ENCODE results near the gene DHX32. TPM values are rescaled to one million over a fixed set of nuclear protein-coding genes. Genes with fewer than 3 reads are reported as not detected.

DHX32 gene
- total RNA-seq, 1 experiment from 2014 or later, result 12.0 TPM

DNA sequence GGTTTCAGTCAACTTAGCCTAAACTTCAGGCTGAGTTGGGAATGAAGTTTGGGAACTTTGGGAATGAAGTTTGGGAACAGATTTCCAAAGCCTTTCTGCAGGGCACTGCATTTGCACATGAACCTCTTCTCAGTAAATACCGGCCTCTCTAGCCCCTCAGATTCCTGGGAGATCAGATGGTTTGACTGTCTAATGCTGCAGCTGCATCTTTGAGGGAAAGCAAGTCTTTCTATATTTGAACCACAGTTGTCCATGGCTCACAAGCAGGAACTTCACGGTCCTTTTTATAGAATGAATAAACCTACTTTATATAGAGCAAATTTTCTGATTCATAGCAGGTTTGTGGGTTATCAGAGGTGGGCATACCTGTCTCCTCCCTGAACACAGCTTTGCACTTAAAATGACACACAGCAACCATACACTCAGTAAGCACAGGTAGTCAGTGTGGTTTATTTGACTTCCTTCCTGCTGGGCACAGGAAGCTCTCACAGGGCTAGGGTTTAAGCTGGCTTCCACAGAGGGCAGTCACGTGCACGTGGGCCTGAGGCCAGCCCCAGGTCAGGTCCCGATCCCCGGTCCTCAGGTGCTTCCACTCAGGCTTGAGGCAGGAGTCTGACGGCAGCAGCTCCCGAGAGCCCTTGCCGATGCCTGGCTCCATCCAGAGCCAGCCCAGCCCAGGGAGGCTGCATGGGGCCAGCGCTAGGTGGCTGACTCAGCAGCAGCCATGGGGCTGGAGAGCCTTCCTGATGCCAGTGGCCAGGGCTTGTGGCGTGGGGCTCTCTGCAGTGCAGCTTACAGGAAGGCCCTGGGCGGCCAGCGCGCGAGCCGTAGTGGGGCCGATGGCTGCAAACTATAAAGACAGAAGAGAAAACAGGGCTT, 92.7 kb downstream of the DHX32 start:
- no peaks in the 10 kb centered on the region for H3K4me1 Mint-ChIP-seq
- no peak overlapping the region for H2AK5ac ChIP-seq (ENCODE audit: insufficient read length, low read length)
- no peak overlapping the region for H3K4ac ChIP-seq (ENCODE audit: low read depth, low read length)
- DNase-seq, result no peak
- H3K56ac ChIP-seq (ENCODE audit: insufficient read length, low read depth, low read length), result no peak overlapping the region
- H2BK15ac ChIP-seq (ENCODE audit: low read depth, low read length), result no peak overlapping the region
- H3K79me2 ChIP-seq (ENCODE audit: insufficient read depth, low read length), result no peaks in the 10 kb centered on the region
- no peak overlapping the region for H2BK120ac ChIP-seq (ENCODE audit: low read depth, low read length, poor library complexity, severe bottlenecking)
- H3K27me3 ChIP-seq (ENCODE audit: insufficient read depth, low read length), result no peaks in the 10 kb centered on the region
- H4K5ac ChIP-seq (ENCODE audit: insufficient read length, low read depth, low read length), result no peak overlapping the region
- no peak overlapping the region for H3K9ac ChIP-seq (ENCODE audit: extremely low read depth, insufficient read length, low read length)
- H2BK5ac ChIP-seq (ENCODE audit: insufficient read length, low read length), result no peak overlapping the region
- no peak overlapping the region for H2BK12ac ChIP-seq (ENCODE audit: insufficient read length, low read depth, low read length)
- H3K23ac ChIP-seq (ENCODE audit: insufficient read length, low read depth, low read length), result no peak overlapping the region
- H3K27ac Mint-ChIP-seq, result 0 out of 7 replicates have a peak overlapping the region, but pooled peaks of 2 of the 3 experiments have one; percentile 2 to 12
- no peaks in the 10 kb centered on the region for H3K9me3 ChIP-seq (ENCODE audit: control insufficient read depth, low read depth, low read length)
- H3T11ph ChIP-seq (ENCODE audit: low read length), result no peak overlapping the region
- peaks cover 0 to 13% (median 12%) of the 10 kb centered on the region in 3 experiments; a peak in 6 of 7 replicates for H3K36me3 Mint-ChIP-seq (ENCODE audit: insufficient read depth in 1 of 3, low read depth in 3 of 3)
- no peaks in the 10 kb centered on the region for H3K4me1 ChIP-seq (ENCODE audit: insufficient read depth, low read length)
- no CpG with 5 or more reads among the region's 17 CpGs for WGBS (ENCODE audit: extremely low coverage, insufficient read length, low lambda C conversion rate)
- H3K4me2 ChIP-seq (ENCODE audit: insufficient read depth, insufficient read length, low read length), result no peak overlapping the region
- H3K4me3 Mint-ChIP-seq, result no peak overlapping the region
- TF ChIP-seq, protein P1, sequence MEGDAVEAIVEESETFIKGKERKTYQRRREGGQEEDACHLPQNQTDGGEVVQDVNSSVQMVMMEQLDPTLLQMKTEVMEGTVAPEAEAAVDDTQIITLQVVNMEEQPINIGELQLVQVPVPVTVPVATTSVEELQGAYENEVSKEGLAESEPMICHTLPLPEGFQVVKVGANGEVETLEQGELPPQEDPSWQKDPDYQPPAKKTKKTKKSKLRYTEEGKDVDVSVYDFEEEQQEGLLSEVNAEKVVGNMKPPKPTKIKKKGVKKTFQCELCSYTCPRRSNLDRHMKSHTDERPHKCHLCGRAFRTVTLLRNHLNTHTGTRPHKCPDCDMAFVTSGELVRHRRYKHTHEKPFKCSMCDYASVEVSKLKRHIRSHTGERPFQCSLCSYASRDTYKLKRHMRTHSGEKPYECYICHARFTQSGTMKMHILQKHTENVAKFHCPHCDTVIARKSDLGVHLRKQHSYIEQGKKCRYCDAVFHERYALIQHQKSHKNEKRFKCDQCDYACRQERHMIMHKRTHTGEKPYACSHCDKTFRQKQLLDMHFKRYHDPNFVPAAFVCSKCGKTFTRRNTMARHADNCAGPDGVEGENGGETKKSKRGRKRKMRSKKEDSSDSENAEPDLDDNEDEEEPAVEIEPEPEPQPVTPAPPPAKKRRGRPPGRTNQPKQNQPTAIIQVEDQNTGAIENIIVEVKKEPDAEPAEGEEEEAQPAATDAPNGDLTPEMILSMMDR (conservative IDR thresholded peaks at IDR 0.05), result no peak
- no peaks in the 10 kb centered on the region for H4K20me1 ChIP-seq (ENCODE audit: control insufficient read depth, insufficient read depth, insufficient read length)
- H3K14ac ChIP-seq (ENCODE audit: insufficient read depth, low read length), result no peak overlapping the region
- no peak overlapping the region for H2BK20ac ChIP-seq (ENCODE audit: low read depth, low read length, poor library complexity, severe bottlenecking)
- H4K91ac ChIP-seq (ENCODE audit: insufficient read length, low read depth, low read length), result no peak overlapping the region
- H3K79me1 ChIP-seq (ENCODE audit: insufficient read depth, low read depth, low read length, poor library complexity, severe bottlenecking), result no peaks in the 10 kb centered on the region
- no peaks in the 10 kb centered on the region for H3K23me2 ChIP-seq (ENCODE audit: insufficient read length, low read depth, low read length, poor library complexity, severe bottlenecking)
- no peak overlapping the region for H4K8ac ChIP-seq (replicated peaks; ENCODE audit: insufficient read length, low read depth, low read length)
- no peak overlapping the region for H2AFZ ChIP-seq (ENCODE audit: low read length)
- no peaks in the 10 kb centered on the region for H3K27me3 Mint-ChIP-seq (ENCODE audit: low read depth)
- H3K9me3 Mint-ChIP-seq, result no peaks in the 10 kb centered on the region
- H3K18ac ChIP-seq (ENCODE audit: insufficient read length, low read depth, low read length), result no peak overlapping the region
- H3K27ac ChIP-seq (ENCODE audit: insufficient read length, low read depth, low read length), result no peak overlapping the region

Small RNA genes within 50 kb of the gene (microRNA-seq; reads per million reads assigned to microRNA genes)
- gene MIR4484 (ENCODE audit: borderline microRNAs expressed), result not detected

Other genes starting within 250 kb of the DHX32 start
- gene TEX36, start 198.1 kb downstream of the DHX32 start, total RNA-seq (2021), result not detected in 2 replicates
- 48.2 and 51.0 TPM in 2 replicates for gene EDRF1, start 161.6 kb downstream of the DHX32 start, total RNA-seq (2021)
- gene MMP21, start 105.5 kb downstream of the DHX32 start, total RNA-seq (2021), result not detected in 2 replicates
- gene UROS, start 58.0 kb downstream of the DHX32 start, total RNA-seq (2021), result 41.0 and 42.3 TPM in 2 replicates
- 119 and 121 TPM in 2 replicates for gene BCCIP, start 57.7 kb downstream of the DHX32 start, total RNA-seq (2021)
- 0.39 and 0.68 TPM in 2 replicates for gene FANK1, start 15.3 kb upstream of the DHX32 start, total RNA-seq (2021)